Endothelial cell (in vitro differentiated cells): ENCODE measurements around the gene KATNAL1. TPM values are rescaled to one million over a fixed set of nuclear protein-coding genes. Genes with fewer than 3 reads are reported as not detected.

ENCODE experiments used
- DNase-seq: peaks from one replicate; pipeline ENCODE4 v3.0.0; 2021; ENCODE audit warnings: low spot score
- H3K27ac Mint-ChIP-seq: one replicate; pipeline ENCODE4 v1.8.0; 2021; ENCODE audit warnings: mixed read lengths, inconsistent platforms; ENCODE audit not compliant: unreplicated experiment
- H3K27me3 Mint-ChIP-seq: one replicate; pipeline ENCODE4 v1.8.0; 2021; ENCODE audit warnings: mild to moderate bottlenecking, moderate library complexity, mixed read lengths, inconsistent platforms; ENCODE audit not compliant: unreplicated experiment
- H3K36me3 Mint-ChIP-seq: one replicate; pipeline ENCODE4 v1.8.0; 2021; ENCODE audit warnings: mild to moderate bottlenecking, low read depth, mixed read lengths, inconsistent platforms; ENCODE audit not compliant: unreplicated experiment
- H3K4me1 Mint-ChIP-seq: one replicate; pipeline ENCODE4 v1.8.0; 2021; ENCODE audit warnings: mild to moderate bottlenecking, mixed read lengths, inconsistent platforms; ENCODE audit not compliant: unreplicated experiment
- H3K4me3 Mint-ChIP-seq: one replicate; pipeline ENCODE4 v1.8.0; 2021; ENCODE audit warnings: mild to moderate bottlenecking, mixed read lengths, inconsistent platforms; ENCODE audit not compliant: unreplicated experiment
- H3K9me3 Mint-ChIP-seq: one replicate; pipeline ENCODE4 v1.8.0; 2021; ENCODE audit warnings: mixed read lengths, inconsistent platforms; ENCODE audit not compliant: unreplicated experiment
- total RNA-seq: library from RNA; stranded (reverse); fragmentation: NEBNext Ultra II Directional; extraction: Animal tissue kit (Norgen Biotek cat#: 25700); gene quantifications from one replicate; pipeline ENCODE4 v1.2.1, GENCODE V29; 2021; ENCODE audit not compliant: unreplicated experiment
- TF ChIP-seq, protein P1 (sequence below): fragments of 200-600 bp; sonication (generic); IDR thresholded peaks from one replicate; pipeline ENCODE4 v1.5.0; 2021; ENCODE audit warnings: antibody characterized with exemption; ENCODE audit not compliant: unreplicated experiment

KATNAL1 gene
- total RNA-seq, 1 donor from 2014 or later: 18.3 TPM

- TF ChIP-seq, protein P1, sequence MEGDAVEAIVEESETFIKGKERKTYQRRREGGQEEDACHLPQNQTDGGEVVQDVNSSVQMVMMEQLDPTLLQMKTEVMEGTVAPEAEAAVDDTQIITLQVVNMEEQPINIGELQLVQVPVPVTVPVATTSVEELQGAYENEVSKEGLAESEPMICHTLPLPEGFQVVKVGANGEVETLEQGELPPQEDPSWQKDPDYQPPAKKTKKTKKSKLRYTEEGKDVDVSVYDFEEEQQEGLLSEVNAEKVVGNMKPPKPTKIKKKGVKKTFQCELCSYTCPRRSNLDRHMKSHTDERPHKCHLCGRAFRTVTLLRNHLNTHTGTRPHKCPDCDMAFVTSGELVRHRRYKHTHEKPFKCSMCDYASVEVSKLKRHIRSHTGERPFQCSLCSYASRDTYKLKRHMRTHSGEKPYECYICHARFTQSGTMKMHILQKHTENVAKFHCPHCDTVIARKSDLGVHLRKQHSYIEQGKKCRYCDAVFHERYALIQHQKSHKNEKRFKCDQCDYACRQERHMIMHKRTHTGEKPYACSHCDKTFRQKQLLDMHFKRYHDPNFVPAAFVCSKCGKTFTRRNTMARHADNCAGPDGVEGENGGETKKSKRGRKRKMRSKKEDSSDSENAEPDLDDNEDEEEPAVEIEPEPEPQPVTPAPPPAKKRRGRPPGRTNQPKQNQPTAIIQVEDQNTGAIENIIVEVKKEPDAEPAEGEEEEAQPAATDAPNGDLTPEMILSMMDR: no peak
- peaks cover 2% of the 10 kb centered on the region for H3K4me1 Mint-ChIP-seq
- H3K36me3 Mint-ChIP-seq: no peaks in the 10 kb centered on the region
- no peak overlapping the region for H3K4me3 Mint-ChIP-seq
- DNase-seq: no peak
- no peaks in the 10 kb centered on the region for H3K9me3 Mint-ChIP-seq
- no peak overlapping the region for H3K27ac Mint-ChIP-seq
- H3K27me3 Mint-ChIP-seq: no peaks in the 10 kb centered on the region
These were observed 153.6 kb downstream of the KATNAL1 start for GRCh38 chr13:30153545-30154426.

Other genes with a start within 250 kb of the KATNAL1 start
- not detected for gene UBE2L5, start 114.9 kb upstream of the KATNAL1 start, total RNA-seq
- gene HMGB1, start 158.4 kb upstream of the KATNAL1 start, total RNA-seq: 230 TPM